DLD1 (cell line): ENCODE measurements around the gene ROBO1.
"Not testable (repeated sequence)": the region's sequence is repeated elsewhere in the genome, so short reads cannot be mapped to it uniquely, and the experiment has no call there.

ENCODE experiments used
- in situ Hi-C: cut with HindIII; loops from 2 replicates; pipeline ENCODE4 v1.10.0; 2017; ENCODE audit warnings: low sequenced_read_pairs

ROBO1 gene

GRCh38 chr3:78781351-78781750, 986.4 kb downstream of the ROBO1 start:
- in situ Hi-C loops = no loop called here

GRCh38 chr3:78765671-78766485, 1001.9 kb downstream of the ROBO1 start:
- in situ Hi-C loops = no loop called here

- in situ Hi-C loops = no loop called here
Measured at GRCh38 chr3:78764634-78765033, 1003.2 kb downstream of the ROBO1 start.

GRCh38 chr3:78762121-78762520, 1005.7 kb downstream of the ROBO1 start:
- in situ Hi-C loops = no loop called here

GRCh38 chr3:78761126-78761525, 1006.7 kb downstream of the ROBO1 start:
- in situ Hi-C loops = no loop called here

GRCh38 chr3:78757731-78758130, 1010.1 kb downstream of the ROBO1 start:
- in situ Hi-C loops = no loop called here

- in situ Hi-C loops = no loop called here
Measured at GRCh38 chr3:78754066-78754743, 1013.6 kb downstream of the ROBO1 start.

GRCh38 chr3:78751266-78751665, 1016.5 kb downstream of the ROBO1 start:
- in situ Hi-C loops = no loop called here

GRCh38 chr3:78750291-78750690, 1017.5 kb downstream of the ROBO1 start:
- in situ Hi-C loops = not testable (repeated sequence)

- in situ Hi-C loops = no loop called here
Measured at GRCh38 chr3:78749056-78749455, 1018.7 kb downstream of the ROBO1 start.

- in situ Hi-C loops = no loop called here
Measured at GRCh38 chr3:78745847-78746246, 1022.0 kb downstream of the ROBO1 start.

GRCh38 chr3:78742491-78742890, 1025.3 kb downstream of the ROBO1 start:
- in situ Hi-C loops = no loop called here

- in situ Hi-C loops = no loop called here
Measured at GRCh38 chr3:78742041-78742440, 1025.8 kb downstream of the ROBO1 start.

GRCh38 chr3:78741066-78741645, 1026.6 kb downstream of the ROBO1 start:
- in situ Hi-C loops = no loop called here

GRCh38 chr3:78738833-78739232, 1029.0 kb downstream of the ROBO1 start:
- in situ Hi-C loops = no loop called here

GRCh38 chr3:78737988-78738387, 1029.8 kb downstream of the ROBO1 start:
- in situ Hi-C loops = no loop called here

GRCh38 chr3:78736863-78737262, 1030.9 kb downstream of the ROBO1 start:
- in situ Hi-C loops = no loop called here

GRCh38 chr3:78734048-78734637, 1033.7 kb downstream of the ROBO1 start:
- in situ Hi-C loops = no loop called here

GRCh38 chr3:78732893-78733292, 1034.9 kb downstream of the ROBO1 start:
- in situ Hi-C loops = no loop called here

GRCh38 chr3:78732471-78732870, 1035.3 kb downstream of the ROBO1 start:
- in situ Hi-C loops = no loop called here

- in situ Hi-C loops = no loop called here
Measured at GRCh38 chr3:78729946-78730345, 1037.9 kb downstream of the ROBO1 start.
